Vagina (tissue), 2 donors: Measurements from ENCODE around the gene PPP2R3A.

ENCODE experiments used
- POLR2A ChIP-seq, 2 donors: fragments of 450-650 bp; IDR thresholded peaks; one replicate each; pipeline ENCODE4 v1.6.1; 2017; ENCODE audit warnings: antibody characterized with exemption in 2 of 2, mild to moderate bottlenecking in 2 of 2, moderate library complexity in 2 of 2
- TF ChIP-seq, protein P1 (sequence below), 3 experiments: fragments of 450-650 bp in 2 of 3; fragments of 200-600 bp in 1 of 3; sonication (generic) in 1 of 3; IDR thresholded peaks; one replicate each; pipeline ENCODE4 v1.5.1; 2017 to 2019; ENCODE audit warnings: antibody characterized with exemption in 3 of 3, mild to moderate bottlenecking in 2 of 3, moderate library complexity in 2 of 3

DNA sequence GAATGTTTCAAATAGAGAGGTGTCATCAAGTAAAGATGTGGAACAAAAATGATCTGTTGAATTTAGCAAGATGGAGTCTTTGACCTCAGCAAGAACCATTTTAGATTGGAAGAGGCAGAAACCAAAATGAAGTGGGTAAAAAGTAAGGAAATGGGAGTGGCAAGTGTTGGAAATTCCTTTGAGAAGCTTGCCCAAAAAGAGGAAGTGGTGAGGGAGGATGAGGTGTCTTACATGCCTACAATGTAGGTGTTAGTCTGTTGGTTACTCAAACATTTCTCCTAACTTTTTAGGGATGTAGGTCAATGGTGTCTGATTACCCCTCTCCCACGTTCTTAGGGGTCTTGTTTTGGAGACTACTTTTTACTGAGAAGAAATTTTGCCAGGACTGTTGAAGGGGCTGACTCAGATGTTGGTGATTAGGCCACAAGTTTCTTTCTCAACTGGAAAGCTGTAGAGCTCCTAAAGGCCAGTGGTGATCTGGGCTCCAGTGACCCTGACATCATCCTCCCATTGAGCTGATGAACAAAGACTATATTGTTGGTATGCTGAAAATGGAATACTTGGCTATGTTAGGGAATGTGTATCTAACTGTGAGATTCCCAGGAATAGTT, 5.1 kb downstream of the PPP2R3A start:
- TF ChIP-seq, protein P1, sequence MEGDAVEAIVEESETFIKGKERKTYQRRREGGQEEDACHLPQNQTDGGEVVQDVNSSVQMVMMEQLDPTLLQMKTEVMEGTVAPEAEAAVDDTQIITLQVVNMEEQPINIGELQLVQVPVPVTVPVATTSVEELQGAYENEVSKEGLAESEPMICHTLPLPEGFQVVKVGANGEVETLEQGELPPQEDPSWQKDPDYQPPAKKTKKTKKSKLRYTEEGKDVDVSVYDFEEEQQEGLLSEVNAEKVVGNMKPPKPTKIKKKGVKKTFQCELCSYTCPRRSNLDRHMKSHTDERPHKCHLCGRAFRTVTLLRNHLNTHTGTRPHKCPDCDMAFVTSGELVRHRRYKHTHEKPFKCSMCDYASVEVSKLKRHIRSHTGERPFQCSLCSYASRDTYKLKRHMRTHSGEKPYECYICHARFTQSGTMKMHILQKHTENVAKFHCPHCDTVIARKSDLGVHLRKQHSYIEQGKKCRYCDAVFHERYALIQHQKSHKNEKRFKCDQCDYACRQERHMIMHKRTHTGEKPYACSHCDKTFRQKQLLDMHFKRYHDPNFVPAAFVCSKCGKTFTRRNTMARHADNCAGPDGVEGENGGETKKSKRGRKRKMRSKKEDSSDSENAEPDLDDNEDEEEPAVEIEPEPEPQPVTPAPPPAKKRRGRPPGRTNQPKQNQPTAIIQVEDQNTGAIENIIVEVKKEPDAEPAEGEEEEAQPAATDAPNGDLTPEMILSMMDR (IDR thresholded peaks at IDR 0.05), result no peak
- TF ChIP-seq POLR2A (IDR thresholded peaks at IDR 0.05), result no peak
